Aorta (tissue), 4 donors: ENCODE measurements around the gene HMGXB4. TPM values are rescaled to one million over a fixed set of nuclear protein-coding genes. Genes with fewer than 3 reads are reported as not detected.

ENCODE experiments used
- microRNA-seq, 2 donors: library from miRNA; unstranded; fragments of <30 nt; microRNA quantifications; one replicate each; pipeline ENCODE4 v1.2.0, GENCODE V29; 2020
- polyA plus RNA-seq, 2 donors: library from polyadenylated mRNA; stranded (reverse); fragments of 200-250 nt; gene quantifications; one replicate each; pipeline ENCODE4 v1.2.3, GENCODE V29; 2013
- total RNA-seq, 2 donors: library from RNA; stranded (reverse); fragmentation: NEBNext Ultra II Directional; extraction: Animal tissue kit (Norgen Biotek cat#: 25700); gene quantifications; one replicate each; pipeline ENCODE4 v1.2.1, GENCODE V29; 2021
- donor health status: healthy with polysubstance abuse.
- donor health status: Bipolar disorder and iron deficiency.
- donor health status: DM: no; HTN: no; CAD: no.
- donor health status: DM: yes; HTN: yes; CAD: no.

The HMGXB4 gene
- total and polyA plus RNA-seq, 4 donors: 7.5 to 16.0 (median 12.3) TPM

Small RNA genes within 50 kb of the gene (microRNA-seq; reads per million reads assigned to microRNA genes)
- 3.0 to 7.7 reads per million in 2 donors for gene MIR3909
- 0 reads per million in 2 donors for gene MIR6069

Other genes with a start within 250 kb of the HMGXB4 start
- gene ISX, start 191.3 kb upstream of the HMGXB4 start, total RNA-seq: not detected
- gene ISX, start 191.3 kb upstream of the HMGXB4 start, polyA plus RNA-seq: 1 to 10 TPM in 1 of 2 donors, under 1 TPM in 1; 0.13 to 6.8 TPM
- gene TOM1, start 42.4 kb downstream of the HMGXB4 start, total RNA-seq: 10 to 100 TPM; 49.5 to 50.5 TPM
- gene TOM1, start 42.4 kb downstream of the HMGXB4 start, polyA plus RNA-seq: 10 to 100 TPM; 19.8 to 38.5 TPM
- gene HMOX1, start 123.6 kb downstream of the HMGXB4 start, total RNA-seq: 10 to 100 TPM; 29.1 to 53.6 TPM
- gene HMOX1, start 123.6 kb downstream of the HMGXB4 start, polyA plus RNA-seq: 10 to 100 TPM in 1 of 2 donors, 1 to 10 TPM in 1; 9.6 to 34.6 TPM
- 10 to 100 TPM; 18.1 to 21.7 TPM for gene MCM5, start 142.6 kb downstream of the HMGXB4 start, total RNA-seq
- 10 to 100 TPM in 1 of 2 donors, 1 to 10 TPM in 1; 4.0 to 24.8 TPM for gene MCM5, start 142.6 kb downstream of the HMGXB4 start, polyA plus RNA-seq